HEK293 (cell line): Measurements from ENCODE around the gene C22orf42.

Experiments
- MZF1 ChIP-seq: fragments of 450-650 bp; formaldehyde crosslinking; IDR thresholded peaks from 2 replicates; pipeline ENCODE4 v1.5.1; 2017; ENCODE audit warnings: missing biosample characterization, missing genetic modification characterization, borderline replicate concordance
- YY1 ChIP-seq: fragments of 450-650 bp; formaldehyde crosslinking; IDR thresholded peaks from 2 replicates; pipeline ENCODE4 v1.5.1; 2018; ENCODE audit warnings: missing biosample characterization, missing genetic modification characterization
- ZNF121 ChIP-seq: fragments of 450-650 bp; formaldehyde crosslinking; IDR thresholded peaks from 2 replicates; pipeline ENCODE4 v1.5.1; 2016; ENCODE audit warnings: missing biosample characterization, missing genetic modification characterization
- ZNF26 ChIP-seq: fragments of 450-650 bp; formaldehyde crosslinking; IDR thresholded peaks from 2 replicates; pipeline ENCODE4 v1.5.1; 2016; ENCODE audit warnings: missing biosample characterization, missing genetic modification characterization
- ZNF398 ChIP-seq: fragments of 450-650 bp; formaldehyde crosslinking; IDR thresholded peaks from 2 replicates; pipeline ENCODE4 v1.5.1; 2017; ENCODE audit warnings: missing biosample characterization, missing genetic modification characterization
- ZNF48 ChIP-seq: fragments of 450-650 bp; formaldehyde crosslinking; IDR thresholded peaks from 2 replicates; pipeline ENCODE4 v1.5.1; 2016; ENCODE audit warnings: missing biosample characterization, missing genetic modification characterization
- TF ChIP-seq, protein P1 (sequence below): fragments of 450-650 bp; IDR thresholded peaks from 2 replicates; pipeline ENCODE4 v1.5.1; 2018; ENCODE audit warnings: missing biosample characterization, missing genetic modification characterization
- TF ChIP-seq, protein P2 (sequence below): fragments of 450-650 bp; formaldehyde crosslinking; optimal IDR thresholded peaks from 2 replicates; pipeline ENCODE3; 2016; ENCODE audit warnings: missing biosample characterization, mild to moderate bottlenecking, missing genetic modification characterization
- TF ChIP-seq, protein P3 (sequence below): fragments of 450-650 bp; formaldehyde crosslinking; IDR thresholded peaks from 2 replicates; pipeline ENCODE4 v1.5.1; 2016; ENCODE audit warnings: missing biosample characterization, missing genetic modification characterization

- TF ChIP-seq YY1 (tag by site-specific recombination) = no peak
- TF ChIP-seq, protein P1, sequence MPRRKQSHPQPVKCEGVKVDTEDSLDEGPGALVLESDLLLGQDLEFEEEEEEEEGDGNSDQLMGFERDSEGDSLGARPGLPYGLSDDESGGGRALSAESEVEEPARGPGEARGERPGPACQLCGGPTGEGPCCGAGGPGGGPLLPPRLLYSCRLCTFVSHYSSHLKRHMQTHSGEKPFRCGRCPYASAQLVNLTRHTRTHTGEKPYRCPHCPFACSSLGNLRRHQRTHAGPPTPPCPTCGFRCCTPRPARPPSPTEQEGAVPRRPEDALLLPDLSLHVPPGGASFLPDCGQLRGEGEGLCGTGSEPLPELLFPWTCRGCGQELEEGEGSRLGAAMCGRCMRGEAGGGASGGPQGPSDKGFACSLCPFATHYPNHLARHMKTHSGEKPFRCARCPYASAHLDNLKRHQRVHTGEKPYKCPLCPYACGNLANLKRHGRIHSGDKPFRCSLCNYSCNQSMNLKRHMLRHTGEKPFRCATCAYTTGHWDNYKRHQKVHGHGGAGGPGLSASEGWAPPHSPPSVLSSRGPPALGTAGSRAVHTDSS (tag by site-specific recombination) = no peak
- TF ChIP-seq, protein P2, sequence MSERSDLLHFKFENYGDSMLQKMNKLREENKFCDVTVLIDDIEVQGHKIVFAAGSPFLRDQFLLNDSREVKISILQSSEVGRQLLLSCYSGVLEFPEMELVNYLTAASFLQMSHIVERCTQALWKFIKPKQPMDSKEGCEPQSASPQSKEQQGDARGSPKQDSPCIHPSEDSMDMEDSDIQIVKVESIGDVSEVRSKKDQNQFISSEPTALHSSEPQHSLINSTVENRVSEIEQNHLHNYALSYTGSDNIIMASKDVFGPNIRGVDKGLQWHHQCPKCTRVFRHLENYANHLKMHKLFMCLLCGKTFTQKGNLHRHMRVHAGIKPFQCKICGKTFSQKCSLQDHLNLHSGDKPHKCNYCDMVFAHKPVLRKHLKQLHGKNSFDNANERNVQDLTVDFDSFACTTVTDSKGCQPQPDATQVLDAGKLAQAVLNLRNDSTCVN (tag by site-specific recombination) = no peak
- TF ChIP-seq ZNF48 (tag by site-specific recombination) = no peak
- TF ChIP-seq, protein P3, sequence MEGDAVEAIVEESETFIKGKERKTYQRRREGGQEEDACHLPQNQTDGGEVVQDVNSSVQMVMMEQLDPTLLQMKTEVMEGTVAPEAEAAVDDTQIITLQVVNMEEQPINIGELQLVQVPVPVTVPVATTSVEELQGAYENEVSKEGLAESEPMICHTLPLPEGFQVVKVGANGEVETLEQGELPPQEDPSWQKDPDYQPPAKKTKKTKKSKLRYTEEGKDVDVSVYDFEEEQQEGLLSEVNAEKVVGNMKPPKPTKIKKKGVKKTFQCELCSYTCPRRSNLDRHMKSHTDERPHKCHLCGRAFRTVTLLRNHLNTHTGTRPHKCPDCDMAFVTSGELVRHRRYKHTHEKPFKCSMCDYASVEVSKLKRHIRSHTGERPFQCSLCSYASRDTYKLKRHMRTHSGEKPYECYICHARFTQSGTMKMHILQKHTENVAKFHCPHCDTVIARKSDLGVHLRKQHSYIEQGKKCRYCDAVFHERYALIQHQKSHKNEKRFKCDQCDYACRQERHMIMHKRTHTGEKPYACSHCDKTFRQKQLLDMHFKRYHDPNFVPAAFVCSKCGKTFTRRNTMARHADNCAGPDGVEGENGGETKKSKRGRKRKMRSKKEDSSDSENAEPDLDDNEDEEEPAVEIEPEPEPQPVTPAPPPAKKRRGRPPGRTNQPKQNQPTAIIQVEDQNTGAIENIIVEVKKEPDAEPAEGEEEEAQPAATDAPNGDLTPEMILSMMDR (tag by site-specific recombination) = no peak
- no peak for TF ChIP-seq ZNF121
- no peak for TF ChIP-seq MZF1 (tag by site-specific recombination)
- no peak for TF ChIP-seq ZNF26 (tag by site-specific recombination)
- TF ChIP-seq ZNF398 = no peak
Observed at GRCh38 chr22:32142600-32142999, 16.5 kb downstream of the C22orf42 start.
